ENCODE results near the gene SAMD4A.

DNA sequence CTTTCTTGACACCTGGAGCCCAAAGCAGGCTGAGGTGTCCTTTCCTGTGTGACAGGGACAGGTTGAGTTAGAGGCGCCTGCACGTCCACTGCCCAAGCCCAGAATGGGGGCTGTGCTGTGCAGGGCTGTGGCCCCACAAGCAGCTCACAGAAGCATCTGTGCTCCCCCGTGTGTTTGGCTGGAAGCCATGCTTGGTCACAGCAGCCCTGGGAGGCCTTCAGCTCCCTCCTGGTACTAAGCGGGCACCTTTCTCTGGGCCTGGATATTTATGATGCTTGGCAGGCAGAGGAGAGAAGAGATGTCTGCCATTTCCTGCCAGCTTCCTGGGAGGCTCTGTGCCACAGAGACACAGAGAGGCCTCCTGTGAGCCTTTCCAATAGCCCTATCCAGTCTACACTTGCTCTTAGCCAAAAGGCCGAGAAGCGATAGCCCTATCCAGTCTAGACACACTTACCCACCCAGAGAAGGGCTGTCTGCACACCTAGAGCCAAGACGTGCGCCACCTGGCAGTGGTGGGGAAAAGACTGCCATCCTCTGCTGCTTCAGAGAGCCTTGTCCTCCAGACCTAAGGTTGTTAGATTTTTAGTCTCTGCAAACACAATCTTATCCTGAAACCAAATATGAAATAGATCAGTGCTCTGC lies 218.3 kb downstream of the SAMD4A start:
- TF ChIP-seq, protein P1, sequence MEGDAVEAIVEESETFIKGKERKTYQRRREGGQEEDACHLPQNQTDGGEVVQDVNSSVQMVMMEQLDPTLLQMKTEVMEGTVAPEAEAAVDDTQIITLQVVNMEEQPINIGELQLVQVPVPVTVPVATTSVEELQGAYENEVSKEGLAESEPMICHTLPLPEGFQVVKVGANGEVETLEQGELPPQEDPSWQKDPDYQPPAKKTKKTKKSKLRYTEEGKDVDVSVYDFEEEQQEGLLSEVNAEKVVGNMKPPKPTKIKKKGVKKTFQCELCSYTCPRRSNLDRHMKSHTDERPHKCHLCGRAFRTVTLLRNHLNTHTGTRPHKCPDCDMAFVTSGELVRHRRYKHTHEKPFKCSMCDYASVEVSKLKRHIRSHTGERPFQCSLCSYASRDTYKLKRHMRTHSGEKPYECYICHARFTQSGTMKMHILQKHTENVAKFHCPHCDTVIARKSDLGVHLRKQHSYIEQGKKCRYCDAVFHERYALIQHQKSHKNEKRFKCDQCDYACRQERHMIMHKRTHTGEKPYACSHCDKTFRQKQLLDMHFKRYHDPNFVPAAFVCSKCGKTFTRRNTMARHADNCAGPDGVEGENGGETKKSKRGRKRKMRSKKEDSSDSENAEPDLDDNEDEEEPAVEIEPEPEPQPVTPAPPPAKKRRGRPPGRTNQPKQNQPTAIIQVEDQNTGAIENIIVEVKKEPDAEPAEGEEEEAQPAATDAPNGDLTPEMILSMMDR (IDR thresholded peaks at IDR 0.05; ENCODE audit: insufficient read depth, low read length), result no peak
- TF ChIP-seq POLR2AphosphoS5 (IDR thresholded peaks at IDR 0.05; ENCODE audit: low read depth) (no peak), GABPA (IDR thresholded peaks at IDR 0.05; ENCODE audit: low read depth) (no peak), REST (IDR thresholded peaks at IDR 0.05; ENCODE audit: insufficient replicate concordance, low read depth) (no peak)

Data from HL-60 (cell line).